Colon (tissue), 2 donors: ENCODE data around the gene ZNF85.
"Not testable (repeated sequence)": the region's sequence is repeated elsewhere in the genome, so short reads cannot be mapped to it uniquely, and the experiment has no call there.

ENCODE experiments used
- FAIRE-seq: peaks from 2 replicates; lab custom pipeline; 2012; peaks lifted over from hg19 to GRCh38; lab: Jason Lieb, UNC
- donor health status: control.
- donor health status: control.

Gene ZNF85

GRCh38 chr19:20923077-20923871 is at the start of gene ZNF85:
TSS of gene ZNF85 (plus strand) at chr19:20923251. CDS start at chr19:20923401, 150 bp downstream.
- no peak for FAIRE-seq

DNA sequence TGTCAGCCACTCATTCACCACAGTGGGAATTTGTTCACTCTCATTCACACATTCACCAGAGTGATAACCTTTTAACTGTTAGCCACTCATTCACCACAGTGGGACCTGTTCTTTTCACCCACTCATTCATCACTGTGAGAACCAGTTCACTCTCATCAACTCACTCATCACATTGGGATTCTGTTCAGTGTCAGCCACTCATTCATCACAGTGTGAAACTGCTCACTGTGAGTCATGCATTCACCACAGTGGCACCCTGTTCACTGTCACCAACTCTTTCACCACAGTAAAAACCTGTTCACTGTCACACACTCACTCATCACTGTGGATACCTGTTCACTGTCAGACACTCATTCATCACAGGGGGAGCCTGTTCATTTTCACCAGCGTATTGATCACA is 43.5 kb upstream of the ZNF85 start:
- FAIRE-seq: no peak

DNA sequence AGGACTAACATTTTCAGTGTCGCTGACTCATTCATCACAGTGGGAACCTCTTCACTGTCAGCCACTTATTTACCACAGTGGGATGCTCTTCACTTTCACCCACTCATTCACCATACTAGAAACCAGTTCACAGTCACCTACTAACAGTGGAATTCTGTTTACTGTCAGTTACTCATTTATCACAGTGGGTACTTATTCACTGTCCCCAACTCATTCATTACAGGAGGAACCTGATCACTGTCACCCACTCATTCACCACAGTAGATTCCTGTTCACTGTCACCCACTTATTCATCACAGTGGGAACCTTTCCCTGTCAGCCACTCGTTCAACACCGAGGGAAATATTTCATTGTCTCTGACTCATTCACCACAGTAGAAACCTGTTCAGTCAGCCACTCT is 10.1 kb upstream of the ZNF85 start:
- FAIRE-seq: no peak

- FAIRE-seq: no peak
Observed at GRCh38 chr19:20925481-20925880, 2.4 kb downstream of the ZNF85 start.

DNA sequence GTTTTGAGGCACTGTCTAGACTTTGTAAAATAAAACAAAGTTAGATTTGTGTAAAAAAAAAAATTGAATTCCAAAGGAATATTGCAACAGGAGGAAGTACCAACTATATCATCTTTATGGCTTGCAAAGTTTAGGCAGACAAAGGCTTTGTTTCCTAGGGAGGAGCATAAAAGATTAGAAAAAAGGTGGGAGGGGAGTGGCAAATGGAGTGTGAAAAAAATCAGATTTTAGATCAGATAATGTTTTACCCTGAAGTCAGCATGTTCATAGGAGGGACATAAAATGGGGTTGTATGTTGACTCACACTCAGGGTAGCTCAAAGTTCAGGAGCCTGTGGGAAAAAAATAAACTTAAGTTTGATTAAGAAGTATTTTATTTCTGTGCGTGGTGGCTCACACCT is 3.7 kb downstream of the ZNF85 start:
- FAIRE-seq: no peak

DNA sequence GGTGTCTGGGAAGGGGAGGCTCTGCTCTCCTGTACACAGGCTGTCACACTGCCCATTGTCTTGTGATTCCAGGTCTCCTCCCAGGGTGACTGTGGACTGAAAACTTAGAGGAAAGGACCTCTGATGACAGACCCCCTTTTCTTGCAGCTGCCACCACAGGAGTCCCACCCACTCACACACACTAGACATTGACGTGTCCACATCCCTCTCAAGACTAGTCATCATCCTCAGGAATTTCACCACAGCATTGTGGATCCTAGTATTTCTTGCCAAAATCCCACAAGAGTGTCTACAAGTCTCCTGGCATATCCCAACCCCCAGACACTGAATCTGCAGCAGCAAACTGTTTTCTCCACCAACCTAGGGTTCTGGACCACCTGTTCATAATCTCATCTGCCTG is 5.3 kb downstream of the ZNF85 start:
- FAIRE-seq: no peak

- not testable (repeated sequence) for FAIRE-seq
Observed at GRCh38 chr19:20936322-20936947, 13.4 kb downstream of the ZNF85 start.

- FAIRE-seq: not testable (repeated sequence)
Observed at GRCh38 chr19:20952561-20953095, 29.6 kb downstream of the ZNF85 start.

DNA sequence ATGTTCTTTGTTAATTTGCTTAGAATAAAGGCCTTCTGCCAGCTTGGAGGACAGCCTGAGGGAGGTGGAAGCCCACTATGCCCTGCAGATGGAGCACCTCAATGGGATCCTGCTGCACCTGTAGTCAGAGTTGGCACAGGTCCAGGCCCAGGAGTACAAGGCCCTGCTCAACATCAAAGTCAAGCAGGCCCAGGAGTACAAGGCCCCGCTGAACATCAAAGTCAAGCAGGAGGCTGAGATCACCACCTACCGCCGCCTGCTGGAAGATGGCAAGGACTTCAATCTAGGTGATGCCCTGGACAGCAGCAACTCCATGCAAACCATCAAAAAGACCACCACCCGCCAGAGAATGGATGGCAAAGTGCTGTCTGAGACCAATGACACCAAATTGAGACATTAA is 41.7 kb downstream of the ZNF85 start:
- FAIRE-seq: no peak

GRCh38 chr19:20968092-20968491 is 45.0 kb downstream of the ZNF85 start:
- no peak for FAIRE-seq

GRCh38 chr19:20969498-20969897 is 46.4 kb downstream of the ZNF85 start:
- no peak for FAIRE-seq

DNA sequence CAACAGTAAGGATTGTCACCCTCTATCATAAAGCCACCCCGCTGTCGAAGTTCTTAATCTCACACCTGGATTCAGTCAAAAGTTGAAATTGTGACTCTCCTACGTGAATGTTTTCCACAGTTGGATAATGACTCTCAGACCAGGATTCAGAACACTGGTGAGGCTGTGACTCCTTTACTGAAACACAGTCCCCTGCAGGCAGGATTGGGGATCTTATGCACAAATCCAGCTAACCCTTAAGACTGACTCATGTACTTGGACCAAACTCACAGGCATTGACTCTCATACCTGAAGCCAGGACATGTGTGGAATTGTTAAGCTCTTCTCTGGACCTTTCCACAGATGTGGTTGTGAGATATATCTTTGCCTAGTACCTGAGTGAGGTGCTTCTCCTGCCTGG is 46.8 kb downstream of the ZNF85 start:
- no peak for FAIRE-seq

DNA sequence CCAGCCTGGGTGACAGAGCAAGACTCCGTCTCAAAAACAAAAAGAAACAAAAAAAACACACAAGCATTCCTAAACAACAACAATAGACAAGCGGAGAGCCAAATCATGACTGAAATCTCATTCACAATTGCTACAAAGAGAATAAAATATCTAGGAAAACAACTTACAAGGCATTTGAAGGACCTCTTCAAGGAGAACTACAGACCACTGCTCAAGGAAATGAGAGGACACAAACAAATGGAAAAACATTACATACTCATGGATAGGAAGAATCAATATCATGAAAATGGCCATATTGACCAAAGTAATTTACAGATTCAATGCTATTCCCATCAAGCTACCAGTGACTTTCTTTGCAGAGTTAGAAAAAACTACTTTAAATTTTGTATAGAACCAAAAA is 69.7 kb downstream of the ZNF85 start:
- FAIRE-seq: not testable (repeated sequence)

DNA sequence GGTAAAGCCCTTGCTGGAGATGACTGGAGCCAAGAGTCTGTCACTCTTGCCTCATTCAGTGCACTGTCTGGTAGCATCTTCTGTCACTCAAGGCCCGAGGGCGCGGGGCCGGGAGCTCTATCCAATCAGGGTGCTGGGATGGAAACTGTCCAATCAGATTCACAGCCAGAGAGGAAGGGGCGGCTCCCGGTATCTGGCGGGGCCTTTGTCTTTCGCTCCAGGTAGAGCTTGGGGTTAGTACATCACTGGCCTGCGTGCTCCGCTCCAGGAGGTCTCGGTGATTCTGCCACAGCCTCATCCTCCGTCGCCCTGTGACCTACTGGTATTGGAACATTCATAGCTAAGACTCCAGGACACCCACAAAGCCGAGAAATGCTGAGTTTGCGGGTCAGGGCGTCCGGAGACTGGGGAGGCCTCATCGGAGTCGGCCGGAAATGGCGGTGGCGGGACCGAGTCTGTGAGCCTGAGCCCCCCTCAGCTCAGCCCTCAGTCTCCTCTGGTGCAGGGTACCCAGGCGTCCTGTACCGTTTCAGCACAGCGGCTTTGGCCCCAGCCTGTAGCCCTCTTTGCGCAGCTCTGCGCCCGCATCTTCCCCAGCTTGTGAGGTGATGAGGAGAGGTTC is 76.8 kb downstream of the ZNF85 start:
- FAIRE-seq: no peak
